H9 (cell line): Measurements from ENCODE around the gene CASTOR1. TPM values are rescaled to one million over a fixed set of nuclear protein-coding genes. Genes with fewer than 3 reads are reported as not detected.

ENCODE experiments used
- DNase-seq: peaks from one replicate; pipeline ENCODE4 v3.0.0-alpha.2; 2017
- H2AFZ ChIP-seq: one replicate; pipeline ENCODE4 v1.6.1; 2013; ENCODE audit warnings: mild to moderate bottlenecking, low read length, control low read depth, moderate library complexity
- H2AK5ac ChIP-seq: 2 replicates; pipeline ENCODE4 v1.6.1; 2013; ENCODE audit warnings: low read length, control low read depth, mixed read lengths; ENCODE audit not compliant: insufficient read length
- H2BK120ac ChIP-seq: one replicate; pipeline ENCODE4 v1.6.1; 2013; ENCODE audit warnings: low read depth, mild to moderate bottlenecking, low read length, control low read depth, inconsistent platforms; ENCODE audit not compliant: poor library complexity, severe bottlenecking
- H2BK12ac ChIP-seq: 2 replicates; pipeline ENCODE4 v1.6.1; 2013; ENCODE audit warnings: low read length, control low read depth, mixed read lengths, low read depth; ENCODE audit not compliant: insufficient read length
- H2BK15ac ChIP-seq: 2 replicates; pipeline ENCODE4 v1.6.1; 2013; ENCODE audit warnings: low read depth, low read length, control low read depth
- H2BK20ac ChIP-seq: one replicate; pipeline ENCODE4 v1.6.1; 2013; ENCODE audit warnings: low read depth, mild to moderate bottlenecking, low read length, control low read depth, inconsistent platforms; ENCODE audit not compliant: poor library complexity, severe bottlenecking
- H2BK5ac ChIP-seq: 2 replicates; pipeline ENCODE4 v1.6.1; 2013; ENCODE audit warnings: low read length, control low read depth, mixed read lengths; ENCODE audit not compliant: insufficient read length
- H3K14ac ChIP-seq: 2 replicates; pipeline ENCODE4 v1.6.1; 2013; ENCODE audit warnings: low read length, control low read depth; ENCODE audit not compliant: insufficient read depth
- H3K18ac ChIP-seq: 2 replicates; pipeline ENCODE4 v1.6.1; 2013; ENCODE audit warnings: low read depth, mild to moderate bottlenecking, mixed read lengths, low read length, control low read depth; ENCODE audit not compliant: insufficient read length
- H3K23ac ChIP-seq: 2 replicates; pipeline ENCODE4 v1.6.1; 2013; ENCODE audit warnings: low read length, control low read depth, mixed read lengths, low read depth; ENCODE audit not compliant: insufficient read length
- H3K23me2 ChIP-seq: 2 replicates; pipeline ENCODE4 v1.6.1; 2013; ENCODE audit warnings: low read depth, mild to moderate bottlenecking, mixed read lengths, low read length, control low read depth; ENCODE audit not compliant: insufficient read length, poor library complexity, severe bottlenecking
- H3K27ac ChIP-seq: 2 replicates; pipeline ENCODE4 v1.5.1; 2013; ENCODE audit warnings: low read length, control low read depth, mixed read lengths, low read depth; ENCODE audit not compliant: insufficient read length
- H3K27me3 ChIP-seq: 2 replicates; pipeline ENCODE4 v1.6.1; 2013; ENCODE audit warnings: low read length, control low read depth, inconsistent platforms; ENCODE audit not compliant: insufficient read depth
- H3K4ac ChIP-seq: 2 replicates; pipeline ENCODE4 v1.6.1; 2013; ENCODE audit warnings: low read depth, mild to moderate bottlenecking, control low read depth, inconsistent platforms, low read length, moderate library complexity
- H3K4me1 ChIP-seq: 2 replicates; pipeline ENCODE4 v1.6.1; 2013; ENCODE audit warnings: low read length, control low read depth, inconsistent platforms; ENCODE audit not compliant: insufficient read depth
- H3K4me2 ChIP-seq: 2 replicates; pipeline ENCODE4 v1.6.1; 2013; ENCODE audit warnings: low read length, control low read depth, mixed read lengths; ENCODE audit not compliant: insufficient read length, insufficient read depth
- H3K56ac ChIP-seq: 2 replicates; pipeline ENCODE4 v1.6.1; 2013; ENCODE audit warnings: low read depth, mild to moderate bottlenecking, mixed read lengths, low read length, control low read depth; ENCODE audit not compliant: insufficient read length
- H3K79me1 ChIP-seq: 2 replicates; pipeline ENCODE4 v1.6.1; 2013; ENCODE audit warnings: low read depth, mild to moderate bottlenecking, moderate library complexity, low read length, control low read depth, inconsistent platforms; ENCODE audit not compliant: insufficient read depth, poor library complexity, severe bottlenecking
- H3K79me2 ChIP-seq: 2 replicates; pipeline ENCODE4 v1.6.1; 2013; ENCODE audit warnings: low read length, control low read depth, inconsistent platforms; ENCODE audit not compliant: insufficient read depth
- H3K9ac ChIP-seq: 2 replicates; pipeline ENCODE4 v1.6.1; 2013; ENCODE audit warnings: low read length, control low read depth, mixed read lengths; ENCODE audit not compliant: insufficient read length; ENCODE audit errors: extremely low read depth
- H3K9me3 ChIP-seq: one replicate; pipeline ENCODE4 v1.6.1; 2013; ENCODE audit warnings: low read depth, low read length, inconsistent platforms; ENCODE audit not compliant: control insufficient read depth
- H3T11ph ChIP-seq: one replicate; pipeline ENCODE4 v1.6.1; 2013; ENCODE audit warnings: mild to moderate bottlenecking, low read length, control low read depth, inconsistent platforms
- H4K20me1 ChIP-seq: one replicate; pipeline ENCODE4 v1.6.1; 2013; ENCODE audit not compliant: control insufficient read depth, insufficient read length, insufficient read depth
- H4K5ac ChIP-seq: 2 replicates; pipeline ENCODE4 v1.6.1; 2013; ENCODE audit warnings: low read depth, mild to moderate bottlenecking, mixed read lengths, low read length, control low read depth; ENCODE audit not compliant: insufficient read length
- H4K8ac ChIP-seq: replicated peaks from 2 replicates; pipeline ENCODE4 v1.6.1; 2013; ENCODE audit warnings: low read length, control low read depth, mixed read lengths, low read depth; ENCODE audit not compliant: insufficient read length
- H4K91ac ChIP-seq: 2 replicates; pipeline ENCODE4 v1.6.1; 2013; ENCODE audit warnings: low read depth, mild to moderate bottlenecking, moderate library complexity, mixed read lengths, low read length, control low read depth; ENCODE audit not compliant: insufficient read length
- H3K27ac Mint-ChIP-seq, 3 experiments: 2 replicates in 2 of 3; 3 replicates in 1 of 3; pipeline ENCODE4 v1.8.0; 2020 to 2021; ENCODE audit warnings: mixed read lengths in 3 of 3, mild to moderate bottlenecking in 1 of 3, moderate library complexity in 1 of 3
- H3K27me3 Mint-ChIP-seq: 2 replicates; pipeline ENCODE4 v1.8.0; 2021; ENCODE audit warnings: low read depth, mild to moderate bottlenecking, moderate library complexity, mixed read lengths
- H3K36me3 Mint-ChIP-seq, 3 experiments: 2 replicates in 2 of 3; 3 replicates in 1 of 3; pipeline ENCODE4 v1.8.0; 2020 to 2021; ENCODE audit warnings: low read depth in 3 of 3, mixed read lengths in 3 of 3; ENCODE audit not compliant: insufficient read depth in 1 of 3
- H3K4me1 Mint-ChIP-seq, 2 experiments: 2 replicates each; pipeline ENCODE4 v1.8.0; 2020; ENCODE audit warnings: mixed read lengths in 2 of 2
- H3K4me3 Mint-ChIP-seq, 2 experiments: 2 replicates in 1 of 2; 3 replicates in 1 of 2; pipeline ENCODE4 v1.8.0; 2020 to 2021; ENCODE audit warnings: mild to moderate bottlenecking in 2 of 2, mixed read lengths in 2 of 2, moderate library complexity in 1 of 2
- H3K9me3 Mint-ChIP-seq, 2 experiments: 2 replicates in 1 of 2; 3 replicates in 1 of 2; pipeline ENCODE4 v1.8.0; 2020; ENCODE audit warnings: mild to moderate bottlenecking in 2 of 2, mixed read lengths in 2 of 2, moderate library complexity in 1 of 2
- CTCF ChIP-seq: fragments of 200-600 bp; sonication (generic); conservative IDR thresholded peaks from 3 replicates; pipeline ENCODE4 v1.8.0; 2021; ENCODE audit warnings: antibody characterized with exemption, mild to moderate bottlenecking
- WGBS: extraction: QIAGEN DNeasy Blood & Tissue Kit; methylation state at CpG from one replicate; pipeline ENCODE4 v1.1.7; 2013; ENCODE audit warnings: missing lambda C conversion rate, low lambda C conversion rate, mixed read lengths; ENCODE audit not compliant: insufficient read length; ENCODE audit errors: extremely low coverage; 5-methylcytosine and 5-hydroxymethylcytosine counted together
- total RNA-seq: library from RNA; stranded (reverse); gene quantifications from 2 replicates; pipeline ENCODE4 v1.2.1, GENCODE V29; 2021

Gene CASTOR1
- total RNA-seq, 1 experiment from 2014 or later, result 8.8 TPM

- H3K36me3 Mint-ChIP-seq, result peaks cover 73 to 100% (median 97%) of the 10 kb centered on the region in 3 experiments
- Histone ChIP-seq H3K4ac (no peak overlapping the region), H3K4me2 (no peak overlapping the region)
Observed at GRCh38 chr22:30337461-30337778, 48.1 kb upstream of the CASTOR1 start.

More at GRCh38 chr22:30337461-30337778, 48.1 kb upstream of the CASTOR1 start:
- Histone ChIP-seq H4K91ac (no peak overlapping the region), H2BK20ac (no peak overlapping the region), H3T11ph (no peak overlapping the region), H3K18ac (no peak overlapping the region), H2BK15ac (no peak overlapping the region), H3K79me2 (0 out of 2 replicates have a peak, but pooled peaks cover 2% of the 10 kb centered on the region), H3K23me2 (no peaks in the 10 kb centered on the region), H2AK5ac (no peak overlapping the region), H2AFZ (no peak overlapping the region), H3K23ac (no peak overlapping the region), H4K20me1 (no peaks in the 10 kb centered on the region), H3K9ac (no peak overlapping the region), H3K14ac (no peak overlapping the region), H3K56ac (no peak overlapping the region), H2BK120ac (no peak overlapping the region), H3K9me3 (no peaks in the 10 kb centered on the region), H2BK5ac (no peak overlapping the region), H3K4me1 (no peaks in the 10 kb centered on the region), H4K5ac (no peak overlapping the region), H3K79me1 (no peaks in the 10 kb centered on the region), H3K27ac (no peak overlapping the region), H2BK12ac (no peak overlapping the region), H3K27me3 (no peaks in the 10 kb centered on the region), H4K8ac (no peak overlapping the region)
- no CpG with 5 or more reads among the region's 8 CpGs for WGBS
- Mint-ChIP-seq H3K27ac (no peak overlapping the region), H3K4me3 (no peak overlapping the region), H3K4me1 (no peaks in the 10 kb centered on the region), H3K9me3 (no peaks in the 10 kb centered on the region), H3K27me3 (no peaks in the 10 kb centered on the region)
- DNase-seq, result no peak
- no peak for TF ChIP-seq CTCF
